NCI-H2227 (cell line): ENCODE measurements around the gene GOLGA6L25.
"Not testable (repeated sequence)": the region's sequence is repeated elsewhere in the genome, so short reads cannot be mapped to it uniquely, and the experiment has no call there.

Experiments used
- DNase-seq: peaks from one replicate; lab custom pipeline; 2025; ENCODE audit not compliant: unreplicated experiment; lab: John Stamatoyannopoulos, UW

Gene GOLGA6L25, protein sequence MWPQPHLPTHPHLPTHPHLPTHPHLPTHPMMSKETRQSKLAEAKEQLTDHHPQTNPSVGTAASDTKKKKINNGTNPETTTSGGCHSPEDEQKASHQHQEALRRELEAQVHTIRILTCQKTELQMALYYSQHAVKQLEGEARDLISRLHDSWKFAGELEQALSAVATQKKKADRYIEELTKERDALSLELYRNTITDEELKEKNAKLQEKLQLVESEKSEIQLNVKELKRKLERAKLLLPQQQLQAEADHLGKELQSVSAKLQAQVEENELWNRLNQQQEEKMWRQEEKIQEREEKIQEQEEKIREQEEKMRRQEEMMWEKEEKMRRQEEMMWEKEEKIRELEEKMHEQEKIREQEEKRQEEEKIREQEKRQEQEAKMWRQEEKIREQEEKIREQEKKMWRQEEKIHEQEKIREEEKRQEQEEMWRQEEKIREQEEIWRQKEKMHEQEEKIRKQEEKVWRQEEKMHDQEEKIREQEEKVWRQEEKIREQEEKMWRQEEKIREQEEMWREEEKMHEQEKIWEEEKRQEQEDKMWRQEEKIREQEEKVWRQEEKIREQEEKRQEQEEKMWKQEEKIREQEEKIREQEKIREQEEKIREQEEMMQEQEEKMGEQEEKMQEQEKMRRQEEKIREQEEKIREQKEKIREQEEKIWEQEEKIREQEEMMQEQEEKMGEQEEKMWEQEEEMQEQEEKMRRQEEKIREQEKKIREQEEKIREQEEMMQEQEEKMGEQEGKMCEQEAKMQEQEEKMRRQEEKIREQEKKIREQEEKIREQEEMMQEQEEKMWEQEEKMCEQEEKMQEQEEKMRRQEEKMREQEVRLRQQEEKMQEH

DNA sequence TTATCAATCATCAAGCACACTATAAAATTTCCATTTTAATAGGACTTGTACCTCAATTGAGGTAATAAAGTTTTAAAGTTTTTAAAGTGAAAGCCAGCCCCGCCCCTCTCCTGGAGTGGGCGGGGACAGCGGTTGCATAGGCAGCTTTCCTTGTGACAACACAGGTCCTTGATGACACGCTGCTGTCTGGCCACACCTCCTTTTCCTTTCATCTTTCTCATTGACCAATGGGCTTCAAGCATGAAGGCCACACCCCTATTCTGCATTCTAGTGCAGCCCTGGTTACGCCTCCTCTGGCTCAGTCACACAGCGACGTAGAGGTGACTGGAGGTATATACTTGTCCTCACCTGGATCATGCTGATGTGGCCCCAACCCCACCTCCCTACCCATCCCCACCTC, at the start of gene GOLGA6L25:
Gene GOLGA6L25, plus strand, starts transcription at position 301 of the 400 bp plus-strand sequence. Its CDS starts 61 bp downstream, at position 362.
- DNase-seq, result not testable (repeated sequence)

DNA sequence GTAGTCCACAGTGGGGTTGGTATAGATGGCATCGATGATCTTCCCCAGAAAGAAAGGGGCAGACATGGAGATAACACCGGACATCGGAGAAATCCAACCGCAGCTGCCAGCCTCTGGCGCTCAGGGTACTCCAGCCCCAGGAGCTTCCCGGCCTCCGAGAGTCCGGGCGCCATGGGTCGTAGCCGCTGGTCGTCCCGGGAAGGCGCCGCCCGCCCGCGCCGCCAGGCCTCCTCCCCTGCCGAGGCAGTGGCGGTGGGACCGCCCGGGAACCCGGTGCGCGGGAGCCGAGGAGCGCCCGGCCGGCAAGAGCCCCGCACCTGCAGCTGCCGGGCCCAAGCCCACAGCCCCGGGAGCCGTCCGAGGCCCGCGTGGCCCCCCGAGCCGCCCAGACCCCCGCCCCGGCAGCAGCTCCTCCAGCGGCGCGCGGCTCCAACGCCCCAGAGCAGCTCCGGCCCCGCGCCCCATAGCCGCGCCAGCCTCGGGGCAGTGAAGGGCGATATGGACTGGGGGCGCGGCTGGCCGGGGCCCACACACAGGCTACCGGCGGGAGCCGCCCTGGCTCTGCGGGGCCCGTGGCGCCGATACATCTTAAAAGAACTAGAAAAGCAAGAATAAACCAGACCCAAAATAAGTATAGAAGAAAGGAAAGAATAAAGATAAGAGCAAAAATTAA, 45.0 kb upstream of the GOLGA6L25 start:
- not testable (repeated sequence) for DNase-seq

DNA sequence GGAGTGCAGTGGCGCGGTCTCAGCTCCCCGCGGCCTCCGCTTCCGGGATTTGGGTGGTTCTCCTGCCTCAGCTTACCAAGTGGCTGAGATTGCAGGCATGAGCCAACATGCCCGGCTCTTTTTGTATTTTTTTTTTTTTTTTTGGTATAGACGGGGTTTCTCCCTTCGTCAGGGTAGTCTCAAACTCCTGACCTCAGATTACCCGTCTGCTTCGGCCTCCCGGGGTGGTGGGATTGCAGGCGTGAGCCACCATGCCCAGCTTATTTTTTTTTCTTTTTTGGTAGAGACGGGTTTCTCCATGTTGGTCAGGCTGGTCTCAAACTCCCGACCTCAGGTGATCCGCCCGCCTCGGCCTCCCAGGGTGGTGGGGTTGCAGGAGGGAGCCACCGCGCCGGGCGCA, 39.2 kb upstream of the GOLGA6L25 start:
- not testable (repeated sequence) for DNase-seq

DNA sequence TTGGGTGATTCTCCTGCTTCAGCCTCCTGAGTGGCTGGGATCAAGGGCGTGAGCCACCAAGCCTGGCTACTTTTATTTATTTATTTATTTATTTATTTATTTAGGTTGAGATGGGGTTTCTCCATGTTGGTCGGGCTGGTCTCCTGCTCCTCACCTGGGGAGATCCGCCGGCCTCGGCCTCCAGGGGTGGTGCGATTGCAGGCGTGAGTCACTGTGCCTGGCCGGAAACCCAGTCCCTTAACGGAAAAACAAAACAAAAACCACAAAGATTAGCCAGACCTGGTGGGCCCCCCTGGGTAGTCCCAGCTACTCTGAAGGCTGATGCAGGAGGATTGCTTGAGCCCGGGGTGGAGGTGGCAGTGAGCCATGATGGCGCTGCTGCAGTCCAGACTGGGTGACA, 38.2 kb upstream of the GOLGA6L25 start:
- not testable (repeated sequence) for DNase-seq

DNA sequence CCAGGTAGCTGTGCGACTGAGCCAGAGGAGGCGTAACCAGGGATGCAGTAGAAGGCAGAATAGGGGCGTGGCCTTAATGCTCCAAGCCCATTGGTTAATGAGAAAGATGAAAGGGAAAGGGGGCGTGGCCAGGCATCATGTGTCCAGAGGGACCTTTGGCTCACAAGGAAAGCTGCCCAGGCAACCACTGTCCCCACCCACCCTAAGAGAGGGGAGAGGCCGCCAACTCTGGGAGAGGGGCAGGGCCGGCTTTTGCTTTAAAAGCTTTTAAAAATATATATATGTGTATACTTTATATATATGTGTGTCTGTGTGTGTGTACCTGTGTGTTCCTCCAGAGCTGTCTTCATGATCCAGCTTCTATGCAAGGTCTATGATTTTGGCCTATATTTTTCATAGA, 20.4 kb upstream of the GOLGA6L25 start, which contains the start of gene GOLGA8G:
Gene GOLGA8G, minus strand, starts transcription at position 18 of the 400 bp plus-strand sequence. CDS start 62 bp downstream, outside the sequence.
- not testable (repeated sequence) for DNase-seq

DNA sequence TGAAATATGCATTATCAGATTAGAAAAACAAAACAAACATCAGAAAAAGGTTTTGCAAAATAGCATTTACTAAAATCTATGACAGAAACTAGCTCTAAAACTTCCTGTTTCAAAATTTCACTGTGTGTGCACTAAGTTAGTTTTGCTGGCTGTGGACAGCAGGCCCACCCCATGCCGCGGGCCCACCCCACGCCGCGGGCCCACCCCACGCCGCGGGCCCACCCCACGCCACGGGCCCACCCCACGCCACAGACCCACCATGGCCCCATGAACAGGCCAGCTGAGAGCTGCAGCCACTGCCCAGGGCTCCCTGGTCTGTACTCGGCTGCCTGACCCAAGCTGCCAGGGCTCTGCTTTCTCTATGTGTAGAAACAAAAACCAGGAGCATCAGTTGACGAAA, 20.0 kb downstream of the GOLGA6L25 start:
- not testable (repeated sequence) for DNase-seq

DNA sequence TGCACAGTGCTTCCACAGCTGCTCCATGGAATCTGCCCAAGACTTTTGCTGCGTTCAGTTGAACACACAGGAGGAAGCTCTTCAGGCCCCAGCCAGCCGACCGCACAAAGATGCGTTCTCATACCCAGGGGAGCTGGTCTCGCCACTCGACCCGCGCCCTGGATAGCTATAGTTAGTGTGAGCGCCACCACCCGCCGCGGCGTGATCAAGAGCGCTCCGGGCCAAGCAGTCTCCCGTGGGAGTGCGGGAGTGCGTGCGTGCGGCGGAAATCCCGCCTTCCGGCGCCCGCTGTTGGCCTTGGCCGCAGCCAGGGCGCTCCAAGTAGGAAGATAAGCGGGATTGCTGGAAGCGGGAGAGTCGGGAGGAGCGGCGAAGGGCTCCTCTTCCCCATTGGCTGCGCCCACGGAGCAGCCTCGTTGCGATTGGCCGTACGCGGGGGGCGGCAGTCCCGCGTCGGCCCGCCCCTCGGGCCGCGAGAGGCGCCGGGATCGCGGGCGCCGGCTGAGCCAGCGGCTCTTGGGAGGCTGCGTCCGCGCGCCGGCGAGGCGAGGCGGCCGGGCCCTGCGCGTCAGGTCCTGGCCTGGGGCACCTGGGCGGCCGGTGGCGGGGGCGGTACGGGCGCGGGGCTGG, 35.7 kb downstream of the GOLGA6L25 start:
- DNase-seq, result not testable (repeated sequence)

DNA sequence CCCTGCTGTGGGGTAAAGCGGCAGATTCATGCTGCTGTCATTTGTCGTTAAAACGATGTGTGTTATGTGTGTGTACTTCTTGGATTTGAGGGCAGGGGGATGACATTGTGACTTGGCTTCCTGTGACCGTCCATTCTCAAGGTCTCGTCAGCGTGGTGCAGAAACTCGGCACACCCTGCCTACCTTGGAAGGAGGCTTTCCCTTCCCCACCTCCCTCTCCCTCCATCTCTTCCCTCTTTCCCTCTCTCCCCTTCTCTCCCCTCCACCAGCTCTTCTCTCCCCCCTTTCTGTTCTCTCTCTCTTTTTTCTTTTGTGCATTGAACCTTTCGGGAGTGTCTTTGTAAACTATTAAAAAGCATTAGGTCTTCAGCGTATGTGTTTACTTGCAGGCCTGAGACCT, 36.4 kb downstream of the GOLGA6L25 start:
- DNase-seq, result not testable (repeated sequence)

DNA sequence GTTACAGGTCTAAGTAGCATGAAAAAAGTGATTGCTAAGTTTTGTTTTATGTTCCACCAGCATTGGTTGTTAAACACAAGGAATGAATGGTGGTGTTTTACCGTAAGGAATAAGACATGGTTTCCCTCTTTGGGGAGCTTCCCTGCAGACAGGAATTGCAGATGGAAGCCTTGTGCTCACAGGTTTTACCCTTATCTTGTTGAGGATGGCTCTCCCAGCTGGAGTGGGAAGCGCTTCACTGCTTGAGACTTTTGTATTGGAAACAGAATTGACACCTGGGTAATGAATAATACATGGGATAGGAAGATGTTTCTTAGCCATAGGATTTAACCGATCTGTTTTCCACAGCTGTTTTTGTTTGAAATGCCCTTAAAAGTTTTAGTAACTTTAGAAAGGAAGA, 39.0 kb downstream of the GOLGA6L25 start:
- not testable (repeated sequence) for DNase-seq

DNA sequence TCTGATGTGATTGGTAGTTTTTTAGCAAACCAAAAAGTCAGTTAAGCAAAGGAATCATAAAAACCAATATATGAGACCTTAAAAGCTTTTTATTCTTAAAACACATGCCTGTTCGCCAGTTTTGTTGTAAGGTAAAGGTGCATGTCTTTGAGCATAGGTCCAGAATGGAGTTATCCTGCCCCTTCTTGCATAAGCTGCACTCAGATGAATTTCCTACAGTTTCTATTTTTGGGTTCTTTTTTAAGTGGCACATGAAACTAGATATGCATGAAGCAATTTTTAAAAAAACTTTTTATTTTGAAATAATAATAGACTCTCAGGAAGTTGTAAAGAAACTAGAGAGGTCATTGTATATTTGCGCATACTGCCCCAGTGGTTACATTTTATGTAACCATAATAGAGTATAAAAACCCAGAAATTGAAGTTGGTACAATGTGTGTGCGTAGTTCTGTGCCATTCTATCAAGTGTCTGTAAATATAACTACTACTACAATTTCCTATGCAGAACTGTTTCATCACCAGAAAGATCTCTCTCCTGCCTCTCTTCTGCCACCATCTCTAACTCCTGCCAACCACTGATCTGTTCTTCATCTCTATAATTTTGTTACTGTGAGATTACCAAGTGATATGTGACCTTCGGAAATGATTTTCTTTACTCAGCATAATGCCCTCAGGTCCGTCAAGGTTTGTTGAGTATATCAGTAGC, 40.2 kb downstream of the GOLGA6L25 start:
- not testable (repeated sequence) for DNase-seq

DNA sequence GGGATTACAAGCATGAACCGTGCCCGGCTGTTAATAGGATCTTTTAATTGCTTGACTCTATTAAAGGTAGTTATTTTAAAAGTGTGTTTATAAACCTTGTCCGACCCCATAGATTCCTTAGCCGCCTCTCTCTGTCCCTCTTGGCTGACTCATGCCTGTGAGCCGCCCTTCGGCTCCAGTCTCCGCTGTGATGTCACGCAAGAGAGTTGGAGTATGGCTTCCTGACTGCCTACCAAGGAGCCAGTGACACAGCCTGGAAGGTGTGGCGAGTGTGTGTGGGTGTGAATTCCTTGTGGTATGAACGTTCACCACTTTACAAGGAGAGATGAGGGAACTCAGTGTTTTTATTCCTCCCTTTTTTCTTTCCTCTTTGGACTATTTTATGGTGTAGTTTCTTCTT, 44.1 kb downstream of the GOLGA6L25 start:
- not testable (repeated sequence) for DNase-seq

DNA sequence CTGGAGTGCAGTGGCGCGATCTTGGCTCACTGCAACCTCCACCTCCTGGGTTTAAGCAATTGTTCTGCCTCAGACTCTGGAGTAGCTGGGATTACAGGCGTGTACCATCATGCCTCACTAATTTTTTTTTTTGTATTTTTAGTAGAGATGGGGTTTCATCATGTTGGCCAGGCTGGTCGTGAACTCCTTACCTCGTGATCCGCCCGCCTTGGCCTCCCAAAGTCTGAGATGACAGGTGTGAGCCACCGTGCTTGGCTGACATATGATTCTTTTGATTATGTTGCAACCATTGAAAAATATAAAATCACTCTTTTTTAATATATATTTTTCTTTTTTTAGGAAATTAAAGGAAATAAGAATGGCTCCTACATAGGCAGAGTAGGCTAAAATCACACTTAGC, 44.8 kb downstream of the GOLGA6L25 start:
- DNase-seq, result not testable (repeated sequence)

DNA sequence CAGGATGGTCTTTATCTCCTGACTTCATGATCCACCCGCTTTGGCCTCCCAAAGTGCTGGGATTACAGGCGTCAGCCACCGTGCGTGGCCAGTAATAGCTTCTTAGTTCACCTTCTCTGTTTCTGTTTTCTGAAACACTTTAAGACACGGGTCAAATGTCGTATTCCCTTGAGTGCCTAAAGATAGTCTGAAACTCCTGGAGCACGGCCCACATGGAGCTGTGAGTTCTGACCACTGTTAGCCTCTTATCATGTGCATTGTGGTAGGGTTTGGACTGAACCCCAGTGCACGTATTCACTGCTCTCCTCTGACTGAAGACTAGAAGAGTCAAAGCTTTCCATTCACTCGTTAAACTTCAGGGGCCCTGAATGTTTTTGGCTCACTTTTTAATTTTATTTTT, 48.8 kb downstream of the GOLGA6L25 start:
- DNase-seq, result not testable (repeated sequence)
